Ascending aorta (tissue), 2 donors: ENCODE data around the gene ALDH5A1. TPM values are rescaled to one million over a fixed set of nuclear protein-coding genes. Genes with fewer than 3 reads are reported as not detected.
"Not testable (repeated sequence)": the region's sequence is repeated elsewhere in the genome, so short reads cannot be mapped to it uniquely, and the experiment has no call there.

Source experiments
- DNase-seq, 2 donors: peaks; one replicate each; pipeline ENCODE4 v3.0.0-alpha.2; 2019; ENCODE audit warnings: low spot score in 2 of 2
- H3K27ac ChIP-seq, 2 donors: fragments of 200-600 bp; sonication (generic); one replicate each; pipeline ENCODE4 v1.5.1; 2016 to 2017; ENCODE audit warnings: mild to moderate bottlenecking in 1 of 2
- H3K27me3 ChIP-seq: fragments of 200-600 bp; sonication (generic); one replicate; pipeline ENCODE4 v1.5.1; 2017
- H3K36me3 ChIP-seq, 2 donors: fragments of 200-600 bp; sonication (generic); one replicate each; pipeline ENCODE4 v1.5.1; 2016
- H3K4me1 ChIP-seq, 2 donors: fragments of 200-600 bp; sonication (generic); one replicate each; pipeline ENCODE4 v1.5.1; 2016 to 2017; ENCODE audit warnings: mild to moderate bottlenecking in 1 of 2
- H3K4me3 ChIP-seq, 2 donors: fragments of 200-600 bp; sonication (generic); one replicate each; pipeline ENCODE4 v1.5.1; 2016 to 2017; ENCODE audit warnings: mild to moderate bottlenecking in 1 of 2
- H3K9me3 ChIP-seq, 2 donors: fragments of 200-600 bp; sonication (generic); one replicate each; pipeline ENCODE4 v1.5.1; 2016
- intact Hi-C: fragments of 100-400 bp; cut with DNase I; formaldehyde crosslinking; loops from one replicate; pipeline ENCODE4 v1.15.1; 2023
- total RNA-seq: library from RNA; depleted of rRNA; stranded (reverse); fragments of >200 nt; gene quantifications from one replicate; pipeline ENCODE4 v1.1.0, GENCODE V29; 2016
- TF ChIP-seq, protein P1 (sequence below), 3 experiments: fragments of 200-600 bp in 2 of 3; fragments of 450-650 bp in 1 of 3; sonication (generic) in 2 of 3; IDR thresholded peaks; one replicate each; pipeline ENCODE4 v1.5.1; 2016 to 2019; ENCODE audit warnings: antibody characterized with exemption in 3 of 3, mild to moderate bottlenecking in 1 of 3, moderate library complexity in 1 of 3

ALDH5A1 gene
- total RNA-seq, 1 donor from 2014 or later = 0.21 TPM

- TF ChIP-seq, protein P1, sequence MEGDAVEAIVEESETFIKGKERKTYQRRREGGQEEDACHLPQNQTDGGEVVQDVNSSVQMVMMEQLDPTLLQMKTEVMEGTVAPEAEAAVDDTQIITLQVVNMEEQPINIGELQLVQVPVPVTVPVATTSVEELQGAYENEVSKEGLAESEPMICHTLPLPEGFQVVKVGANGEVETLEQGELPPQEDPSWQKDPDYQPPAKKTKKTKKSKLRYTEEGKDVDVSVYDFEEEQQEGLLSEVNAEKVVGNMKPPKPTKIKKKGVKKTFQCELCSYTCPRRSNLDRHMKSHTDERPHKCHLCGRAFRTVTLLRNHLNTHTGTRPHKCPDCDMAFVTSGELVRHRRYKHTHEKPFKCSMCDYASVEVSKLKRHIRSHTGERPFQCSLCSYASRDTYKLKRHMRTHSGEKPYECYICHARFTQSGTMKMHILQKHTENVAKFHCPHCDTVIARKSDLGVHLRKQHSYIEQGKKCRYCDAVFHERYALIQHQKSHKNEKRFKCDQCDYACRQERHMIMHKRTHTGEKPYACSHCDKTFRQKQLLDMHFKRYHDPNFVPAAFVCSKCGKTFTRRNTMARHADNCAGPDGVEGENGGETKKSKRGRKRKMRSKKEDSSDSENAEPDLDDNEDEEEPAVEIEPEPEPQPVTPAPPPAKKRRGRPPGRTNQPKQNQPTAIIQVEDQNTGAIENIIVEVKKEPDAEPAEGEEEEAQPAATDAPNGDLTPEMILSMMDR (IDR thresholded peaks at IDR 0.05) = no peak
- intact Hi-C loops = no loop called here
- H3K27ac ChIP-seq = no peak overlapping the region
- H3K4me1 ChIP-seq = no peaks in the 10 kb centered on the region
- no peaks in the 10 kb centered on the region for H3K27me3 ChIP-seq
- no peak overlapping the region for H3K4me3 ChIP-seq
- no peak for DNase-seq
- H3K9me3 ChIP-seq = no peaks in the 10 kb centered on the region
- H3K36me3 ChIP-seq = peaks cover 16 to 33% of the 10 kb centered on the region in 2 donors
Measured at GRCh38 chr6:24501914-24502313, 7.1 kb downstream of the ALDH5A1 start.

GRCh38 chr6:24504287-24504648, 9.5 kb downstream of the ALDH5A1 start:
- TF ChIP-seq, protein P1 (IDR thresholded peaks at IDR 0.05) = no peak

GRCh38 chr6:24504649-24505586, 10.1 kb downstream of the ALDH5A1 start:
- Histone ChIP-seq H3K4me1 (no peaks in the 10 kb centered on the region), H3K27me3 (no peaks in the 10 kb centered on the region), H3K36me3 (peaks cover 13 to 50% of the 10 kb centered on the region in 2 donors), H3K4me3 (no peak overlapping the region), H3K9me3 (no peaks in the 10 kb centered on the region), H3K27ac (no peak overlapping the region)
- TF ChIP-seq, protein P1 (IDR thresholded peaks at IDR 0.05) = no peak
- no peak for DNase-seq
- intact Hi-C loops = no loop called here

More at GRCh38 chr6:24504287-24504648, 9.5 kb downstream of the ALDH5A1 start:
- DNase-seq = no peak
- Histone ChIP-seq H3K27ac (no peak overlapping the region), H3K4me3 (no peak overlapping the region), H3K27me3 (no peaks in the 10 kb centered on the region), H3K4me1 (no peaks in the 10 kb centered on the region), H3K36me3 (peaks cover 13 to 50% of the 10 kb centered on the region in 2 donors), H3K9me3 (no peaks in the 10 kb centered on the region)
- intact Hi-C loops = no loop called here

GRCh38 chr6:24506814-24507520, 12.2 kb downstream of the ALDH5A1 start:
- peaks cover 13 to 50% of the 10 kb centered on the region in 2 donors for H3K36me3 ChIP-seq

DNA sequence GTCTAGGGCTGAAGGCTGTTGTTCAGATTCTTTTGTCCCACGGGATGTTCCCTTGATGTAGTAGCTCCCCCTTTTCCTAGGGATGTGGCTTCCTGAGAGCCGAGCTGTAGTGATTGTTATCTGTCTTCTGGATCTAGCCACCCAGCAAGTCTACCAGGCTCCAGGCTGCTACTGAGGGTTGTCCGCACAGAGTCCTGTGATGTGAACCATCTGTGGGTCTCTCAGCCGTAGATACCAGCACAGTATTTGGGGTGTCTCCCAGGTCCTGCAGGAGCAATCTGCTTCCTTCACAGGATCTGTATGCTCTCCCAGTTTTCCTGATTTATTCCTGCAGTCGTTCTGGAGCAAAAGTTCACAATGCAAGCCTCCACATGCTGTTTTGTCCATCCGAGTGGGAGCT, 17.2 kb downstream of the ALDH5A1 start:
- H3K36me3 ChIP-seq = peaks cover 7 to 49% of the 10 kb centered on the region in 2 donors
- not testable (repeated sequence) for H3K4me1 ChIP-seq

More at GRCh38 chr6:24506814-24507520, 12.2 kb downstream of the ALDH5A1 start:
- Histone ChIP-seq H3K27ac (no peak overlapping the region), H3K27me3 (no peaks in the 10 kb centered on the region), H3K9me3 (no peaks in the 10 kb centered on the region), H3K4me3 (no peak overlapping the region), H3K4me1 (no peaks in the 10 kb centered on the region)
- intact Hi-C loops = no loop called here
- TF ChIP-seq, protein P1 (IDR thresholded peaks at IDR 0.05) = no peak
- no peak for DNase-seq

GRCh38 chr6:24513602-24514001, 18.8 kb downstream of the ALDH5A1 start:
- Histone ChIP-seq H3K36me3 (peaks cover 7 to 49% of the 10 kb centered on the region in 2 donors), H3K4me1 (no peaks in the 10 kb centered on the region), H3K27me3 (no peaks in the 10 kb centered on the region), H3K27ac (no peak overlapping the region), H3K9me3 (no peaks in the 10 kb centered on the region), H3K4me3 (no peak overlapping the region)
- DNase-seq = no peak
- intact Hi-C loops = no loop called here
- TF ChIP-seq, protein P1 (IDR thresholded peaks at IDR 0.05) = no peak

More for the DNA sequence above, 17.2 kb downstream of the ALDH5A1 start:
- H3K27ac ChIP-seq, H3K27me3 ChIP-seq, intact Hi-C loops, H3K4me3 ChIP-seq, H3K9me3 ChIP-seq, DNase-seq: not testable (repeated sequence)
